ENCODE data around the gene VPS41. TPM values are rescaled to one million over a fixed set of nuclear protein-coding genes. Genes with fewer than 3 reads are reported as not detected.

Gene VPS41
- total and polyA plus RNA-seq, 2 of the 13 experiments (the other 11 are each of a cell fraction or from before 2014, with no cell fraction given), result 12.1 to 43.4 TPM

DNA sequence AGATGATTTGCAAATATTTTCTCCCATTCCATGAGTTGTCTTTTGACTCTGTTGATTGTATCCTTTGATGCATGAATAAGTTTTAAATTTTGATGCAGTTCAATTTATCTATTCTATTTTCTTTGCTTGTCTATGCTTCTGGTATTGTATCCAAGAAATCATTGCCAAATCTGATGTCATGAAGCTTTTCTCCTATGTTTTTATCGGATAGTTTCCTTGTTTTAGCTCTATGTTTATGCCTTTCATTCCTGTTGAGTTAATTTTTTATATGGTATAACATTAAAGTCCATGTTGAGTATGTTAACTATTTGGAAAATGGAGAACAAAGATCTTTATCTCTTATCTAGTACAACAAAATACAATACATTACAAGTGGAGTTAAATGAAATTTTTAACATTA is 27.6 kb upstream of the VPS41 start:
- ATAC-seq, result no peak
- DNase-seq (ENCODE audit: low spot score), result no peak
- TF ChIP-seq CAMTA2 (CRISPR knock-in tag; IDR thresholded peaks at IDR 0.05; ENCODE audit: borderline replicate concordance), result no peak
- TF ChIP-seq ZFP82 (CRISPR knock-in tag; IDR thresholded peaks at IDR 0.05; ENCODE audit: borderline replicate concordance), result no peak
- TF ChIP-seq GZF1 (CRISPR knock-in tag; IDR thresholded peaks at IDR 0.05), result no peak
- TF ChIP-seq CC2D1A (CRISPR knock-in tag; IDR thresholded peaks at IDR 0.05), result no peak
- TF ChIP-seq ZSCAN29 (CRISPR knock-in tag; conservative IDR thresholded peaks at IDR 0.05), result no peak
- TF ChIP-seq RCOR2 (CRISPR knock-in tag; IDR thresholded peaks at IDR 0.05), result no peak
- TF ChIP-seq SIN3A (IDR thresholded peaks at IDR 0.05; ENCODE audit: borderline replicate concordance, low read depth, low read length), result no peak
- TF ChIP-seq TCF7L2 (IDR thresholded peaks at IDR 0.05; ENCODE audit: low read depth, low read length), result no peak
- TF ChIP-seq AGO2 (optimal IDR thresholded peaks at IDR 0.05; ENCODE audit: low read depth, low read length), result no peak
- TF ChIP-seq MIER2 (CRISPR knock-in tag; IDR thresholded peaks at IDR 0.05), result no peak
- TF ChIP-seq, protein P1, sequence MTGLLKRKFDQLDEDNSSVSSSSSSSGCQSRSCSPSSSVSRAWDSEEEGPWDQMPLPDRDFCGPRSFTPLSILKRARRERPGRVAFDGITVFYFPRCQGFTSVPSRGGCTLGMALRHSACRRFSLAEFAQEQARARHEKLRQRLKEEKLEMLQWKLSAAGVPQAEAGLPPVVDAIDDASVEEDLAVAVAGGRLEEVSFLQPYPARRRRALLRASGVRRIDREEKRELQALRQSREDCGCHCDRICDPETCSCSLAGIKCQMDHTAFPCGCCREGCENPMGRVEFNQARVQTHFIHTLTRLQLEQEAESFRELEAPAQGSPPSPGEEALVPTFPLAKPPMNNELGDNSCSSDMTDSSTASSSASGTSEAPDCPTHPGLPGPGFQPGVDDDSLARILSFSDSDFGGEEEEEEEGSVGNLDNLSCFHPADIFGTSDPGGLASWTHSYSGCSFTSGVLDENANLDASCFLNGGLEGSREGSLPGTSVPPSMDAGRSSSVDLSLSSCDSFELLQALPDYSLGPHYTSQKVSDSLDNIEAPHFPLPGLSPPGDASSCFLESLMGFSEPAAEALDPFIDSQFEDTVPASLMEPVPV (CRISPR knock-in tag; IDR thresholded peaks at IDR 0.05), result no peak
- no peak for TF ChIP-seq ZNF552 (CRISPR knock-in tag; IDR thresholded peaks at IDR 0.05; ENCODE audit: borderline replicate concordance)
- TF ChIP-seq, protein P2, sequence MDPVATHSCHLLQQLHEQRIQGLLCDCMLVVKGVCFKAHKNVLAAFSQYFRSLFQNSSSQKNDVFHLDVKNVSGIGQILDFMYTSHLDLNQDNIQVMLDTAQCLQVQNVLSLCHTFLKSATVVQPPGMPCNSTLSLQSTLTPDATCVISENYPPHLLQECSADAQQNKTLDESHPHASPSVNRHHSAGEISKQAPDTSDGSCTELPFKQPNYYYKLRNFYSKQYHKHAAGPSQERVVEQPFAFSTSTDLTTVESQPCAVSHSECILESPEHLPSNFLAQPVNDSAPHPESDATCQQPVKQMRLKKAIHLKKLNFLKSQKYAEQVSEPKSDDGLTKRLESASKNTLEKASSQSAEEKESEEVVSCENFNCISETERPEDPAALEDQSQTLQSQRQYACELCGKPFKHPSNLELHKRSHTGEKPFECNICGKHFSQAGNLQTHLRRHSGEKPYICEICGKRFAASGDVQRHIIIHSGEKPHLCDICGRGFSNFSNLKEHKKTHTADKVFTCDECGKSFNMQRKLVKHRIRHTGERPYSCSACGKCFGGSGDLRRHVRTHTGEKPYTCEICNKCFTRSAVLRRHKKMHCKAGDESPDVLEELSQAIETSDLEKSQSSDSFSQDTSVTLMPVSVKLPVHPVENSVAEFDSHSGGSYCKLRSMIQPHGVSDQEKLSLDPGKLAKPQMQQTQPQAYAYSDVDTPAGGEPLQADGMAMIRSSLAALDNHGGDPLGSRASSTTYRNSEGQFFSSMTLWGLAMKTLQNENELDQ (CRISPR knock-in tag; IDR thresholded peaks at IDR 0.05; ENCODE audit: borderline replicate concordance), result no peak
- TF ChIP-seq POLR2AphosphoS2 (IDR thresholded peaks at IDR 0.05; ENCODE audit: low read depth, low read length), result no peak
- no peak for TF ChIP-seq EED (CRISPR knock-in tag; IDR thresholded peaks at IDR 0.05)
- no peak for TF ChIP-seq WIZ (CRISPR knock-in tag; IDR thresholded peaks at IDR 0.05)
- TF ChIP-seq, protein P3, sequence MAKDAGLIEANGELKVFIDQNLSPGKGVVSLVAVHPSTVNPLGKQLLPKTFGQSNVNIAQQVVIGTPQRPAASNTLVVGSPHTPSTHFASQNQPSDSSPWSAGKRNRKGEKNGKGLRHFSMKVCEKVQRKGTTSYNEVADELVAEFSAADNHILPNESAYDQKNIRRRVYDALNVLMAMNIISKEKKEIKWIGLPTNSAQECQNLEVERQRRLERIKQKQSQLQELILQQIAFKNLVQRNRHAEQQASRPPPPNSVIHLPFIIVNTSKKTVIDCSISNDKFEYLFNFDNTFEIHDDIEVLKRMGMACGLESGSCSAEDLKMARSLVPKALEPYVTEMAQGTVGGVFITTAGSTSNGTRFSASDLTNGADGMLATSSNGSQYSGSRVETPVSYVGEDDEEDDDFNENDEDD (CRISPR knock-in tag; IDR thresholded peaks at IDR 0.05; ENCODE audit: borderline replicate concordance), result no peak
- no peak for TF ChIP-seq TEAD2 (CRISPR knock-in tag; IDR thresholded peaks at IDR 0.05)
- TF ChIP-seq ZNF136 (CRISPR knock-in tag; IDR thresholded peaks at IDR 0.05; ENCODE audit: low read depth), result no peak
- TF ChIP-seq, protein P4, sequence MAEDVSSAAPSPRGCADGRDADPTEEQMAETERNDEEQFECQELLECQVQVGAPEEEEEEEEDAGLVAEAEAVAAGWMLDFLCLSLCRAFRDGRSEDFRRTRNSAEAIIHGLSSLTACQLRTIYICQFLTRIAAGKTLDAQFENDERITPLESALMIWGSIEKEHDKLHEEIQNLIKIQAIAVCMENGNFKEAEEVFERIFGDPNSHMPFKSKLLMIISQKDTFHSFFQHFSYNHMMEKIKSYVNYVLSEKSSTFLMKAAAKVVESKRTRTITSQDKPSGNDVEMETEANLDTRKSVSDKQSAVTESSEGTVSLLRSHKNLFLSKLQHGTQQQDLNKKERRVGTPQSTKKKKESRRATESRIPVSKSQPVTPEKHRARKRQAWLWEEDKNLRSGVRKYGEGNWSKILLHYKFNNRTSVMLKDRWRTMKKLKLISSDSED (CRISPR knock-in tag; IDR thresholded peaks at IDR 0.05), result no peak
- ChIA-PET CTCF (ENCODE audit: low intra/inter-chr PET ratio, low total read pairs) (no interaction called here), POLR2A (no interaction called here)
- intact Hi-C loops (cut with micrococcal nuclease; ENCODE audit: unreplicated experiment), result no loop called here
- H3K9ac ChIP-seq (ENCODE audit: insufficient read depth, low read depth, low read length), result no peak overlapping the region
- 0% methylated on average over 1 of the region's 1 CpG for WGBS (ENCODE audit: low lambda C conversion rate)
- FAIRE-seq, result no peak
- H3K4me3 ChIP-seq (replicated peaks in 1 of 3; ENCODE audit: insufficient read depth in 1 of 3, low read depth in 2 of 3, low read length in 3 of 3), result no peak overlapping the region
- no peaks in the 10 kb centered on the region for H4K20me1 ChIP-seq (ENCODE audit: insufficient read depth, low read length)
- no peaks in the 10 kb centered on the region for H3K79me2 ChIP-seq (ENCODE audit: insufficient read depth, low read length)
- in situ Hi-C loops (cut with HindIII; ENCODE audit: extremely low pct_ligation_motif_present, low pct_unique_long_range_greater_than_20kb), result no loop called here
- no peaks in the 10 kb centered on the region for H3K4me1 ChIP-seq (ENCODE audit: insufficient read depth, low read length)
- no TSS peak for BruUV-seq (replicated peaks)
- no peak overlapping the region for H2AFZ ChIP-seq (ENCODE audit: low read length)
- H3K36me3 ChIP-seq (replicated peaks in 1 of 2; ENCODE audit: control insufficient read depth in 1 of 2, insufficient read depth in 2 of 2, low read length in 2 of 2), result no peaks in the 10 kb centered on the region
- no peak overlapping the region for H3K4me2 ChIP-seq (ENCODE audit: low read depth, low read length)
- no peaks in the 10 kb centered on the region for H3K27me3 ChIP-seq (ENCODE audit: control insufficient read depth in 1 of 2, insufficient read depth in 2 of 2, low read length in 2 of 2)
- H3K27ac ChIP-seq (ENCODE audit: extremely low read length, insufficient read depth, low read length), result no peak overlapping the region
- no peaks in the 10 kb centered on the region for H3K9me3 ChIP-seq (ENCODE audit: low read length)

Measured in HepG2 (cell line).